RWPE2 (cell line): ENCODE measurements around the gene FAM53B.
A peak's percentile ranks its signal among the peaks of the same experiment; 100 is the strongest.

Experiments used
- ATAC-seq: fragments of 200-7000 bp; cut with Tn5 transposase; 3 replicates; pipeline ENCODE4 v1.9.1; 2021; ENCODE audit warnings: low read depth
- DNase-seq: peaks from one replicate; pipeline ENCODE4 v3.0.0-alpha.2; 2020; ENCODE audit warnings: low spot score
- H3K27ac ChIP-seq: fragments of 450-650 bp; 2 replicates; pipeline ENCODE4 v1.5.1; 2017; ENCODE audit warnings: mild to moderate bottlenecking; ENCODE audit not compliant: poor library complexity, severe bottlenecking
- H3K27me3 ChIP-seq: fragments of 250-450 bp; sonication (Bioruptor Pico); 2 replicates; pipeline ENCODE4 v1.5.1; 2021; ENCODE audit warnings: mild to moderate bottlenecking, moderate library complexity; ENCODE audit not compliant: insufficient read depth, poor library complexity, severe bottlenecking
- H3K36me3 ChIP-seq: fragments of 250-450 bp; sonication (Bioruptor Pico); 2 replicates; pipeline ENCODE4 v1.5.1; 2020; ENCODE audit warnings: low read depth, mild to moderate bottlenecking, moderate library complexity
- H3K4me1 ChIP-seq: fragments of 250-450 bp; sonication (Bioruptor Pico); 2 replicates; pipeline ENCODE4 v1.5.1; 2021; ENCODE audit warnings: mild to moderate bottlenecking, moderate library complexity; ENCODE audit not compliant: insufficient read depth, poor library complexity, severe bottlenecking
- H3K4me3 ChIP-seq: fragments of 250-450 bp; sonication (Bioruptor Pico); 2 replicates; pipeline ENCODE4 v1.5.1; 2021; ENCODE audit warnings: mild to moderate bottlenecking, moderate library complexity; ENCODE audit not compliant: severe bottlenecking
- H3K9me3 ChIP-seq: fragments of 250-450 bp; sonication (Bioruptor Pico); 2 replicates; pipeline ENCODE4 v1.5.1; 2021; ENCODE audit warnings: mild to moderate bottlenecking, moderate library complexity; ENCODE audit not compliant: severe bottlenecking
- TF ChIP-seq, protein P1 (sequence below): fragments of 450-650 bp; IDR thresholded peaks from one replicate; pipeline ENCODE4 v1.5.1; 2017; ENCODE audit warnings: mild to moderate bottlenecking, moderate library complexity; ENCODE audit not compliant: poor library complexity, severe bottlenecking

FAM53B gene

DNA sequence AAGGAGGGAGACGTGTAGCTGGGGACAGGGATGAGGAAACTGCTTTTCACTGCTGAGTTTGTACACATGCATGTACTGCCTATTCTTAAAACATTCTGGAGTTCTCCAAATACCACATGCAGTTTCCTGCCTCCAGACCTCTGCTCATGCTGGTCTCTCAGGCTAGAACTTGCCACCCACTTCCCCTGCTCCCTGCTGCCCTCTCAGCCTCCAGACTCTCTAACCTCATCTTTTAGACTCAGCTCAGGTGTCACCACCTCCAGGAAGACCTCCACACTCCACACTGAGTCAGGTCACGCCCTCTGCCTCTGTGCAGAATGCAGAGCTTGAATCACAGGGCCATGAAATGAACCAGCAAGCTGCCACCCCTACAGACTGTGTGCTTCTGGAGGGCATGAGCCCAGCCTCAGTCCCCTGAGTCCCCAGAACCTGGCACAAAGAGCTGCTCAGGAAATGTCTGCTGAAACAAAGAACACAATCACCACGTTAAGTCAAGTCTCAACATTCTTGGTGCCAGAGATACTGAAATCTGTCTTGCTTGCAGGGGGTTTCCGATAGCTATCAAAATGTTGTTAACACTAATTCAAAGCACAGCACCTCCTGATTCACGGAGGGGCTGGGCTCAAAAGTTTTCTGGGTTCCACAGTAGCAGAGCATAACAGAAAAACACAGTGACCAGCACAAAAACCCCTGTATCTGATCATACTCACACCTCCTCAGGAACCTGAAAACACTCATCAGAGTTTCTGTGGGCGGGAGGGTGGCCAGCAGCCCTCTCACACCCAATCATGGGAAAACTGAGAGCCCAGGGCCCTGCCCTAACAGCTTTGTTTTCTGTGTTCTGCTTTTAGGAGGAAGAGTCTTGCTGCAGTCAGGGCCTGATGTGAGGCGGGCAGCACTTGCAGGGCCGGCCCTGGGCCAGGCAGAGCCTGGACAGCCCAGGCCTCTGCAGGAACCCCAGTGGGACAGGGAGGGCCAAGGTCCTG lies 21.1 kb downstream of the FAM53B start:
- DNase-seq (no peak), ATAC-seq (peak; percentile 17; the same call in 1 of the 3 replicates)
- Histone ChIP-seq H3K4me3 (no peak overlapping the region), H3K4me1 (peaks cover 16% of the 10 kb centered on the region), H3K36me3 (no peaks in the 10 kb centered on the region; the same call in 1 of the 2 replicates), H3K27ac (peak overlapping the region; percentile 8), H3K27me3 (no peaks in the 10 kb centered on the region), H3K9me3 (no peaks in the 10 kb centered on the region)
- TF ChIP-seq, protein P1, sequence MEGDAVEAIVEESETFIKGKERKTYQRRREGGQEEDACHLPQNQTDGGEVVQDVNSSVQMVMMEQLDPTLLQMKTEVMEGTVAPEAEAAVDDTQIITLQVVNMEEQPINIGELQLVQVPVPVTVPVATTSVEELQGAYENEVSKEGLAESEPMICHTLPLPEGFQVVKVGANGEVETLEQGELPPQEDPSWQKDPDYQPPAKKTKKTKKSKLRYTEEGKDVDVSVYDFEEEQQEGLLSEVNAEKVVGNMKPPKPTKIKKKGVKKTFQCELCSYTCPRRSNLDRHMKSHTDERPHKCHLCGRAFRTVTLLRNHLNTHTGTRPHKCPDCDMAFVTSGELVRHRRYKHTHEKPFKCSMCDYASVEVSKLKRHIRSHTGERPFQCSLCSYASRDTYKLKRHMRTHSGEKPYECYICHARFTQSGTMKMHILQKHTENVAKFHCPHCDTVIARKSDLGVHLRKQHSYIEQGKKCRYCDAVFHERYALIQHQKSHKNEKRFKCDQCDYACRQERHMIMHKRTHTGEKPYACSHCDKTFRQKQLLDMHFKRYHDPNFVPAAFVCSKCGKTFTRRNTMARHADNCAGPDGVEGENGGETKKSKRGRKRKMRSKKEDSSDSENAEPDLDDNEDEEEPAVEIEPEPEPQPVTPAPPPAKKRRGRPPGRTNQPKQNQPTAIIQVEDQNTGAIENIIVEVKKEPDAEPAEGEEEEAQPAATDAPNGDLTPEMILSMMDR = no peak

DNA sequence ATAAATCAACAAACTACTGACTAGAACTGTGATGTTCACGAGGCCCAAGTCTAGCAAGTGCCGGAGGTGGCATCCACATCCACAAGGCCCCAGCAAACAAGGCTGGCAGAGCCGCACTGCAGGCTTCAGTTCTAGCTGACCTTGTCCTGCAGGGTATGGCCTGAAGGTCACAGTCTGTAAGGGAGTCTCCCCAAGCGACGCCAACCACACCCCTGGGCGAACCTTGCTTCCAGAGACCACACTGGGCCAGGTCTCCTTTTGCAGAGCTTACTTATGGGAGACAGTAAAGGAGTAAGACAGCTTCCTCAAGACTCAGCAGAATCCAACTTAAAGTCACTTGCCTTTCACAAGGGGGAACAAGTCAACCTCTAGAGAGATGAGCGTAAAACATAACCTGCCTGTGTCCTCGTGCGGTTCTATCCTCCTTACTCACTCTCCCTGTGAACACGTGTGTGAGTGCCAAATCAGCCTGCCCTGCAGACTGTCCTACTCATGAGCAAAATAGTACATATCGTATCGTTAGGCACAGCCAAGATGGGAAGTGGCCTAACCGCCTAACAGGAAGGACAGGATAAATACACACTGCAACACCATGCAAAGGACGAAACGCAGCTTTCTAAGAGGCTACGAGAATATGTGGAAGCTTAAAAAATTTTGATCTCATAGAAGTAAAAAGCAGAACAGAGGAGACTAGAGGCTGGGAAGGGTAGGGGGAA lies 22.7 kb downstream of the FAM53B start:
- TF ChIP-seq, protein P1 = no peak
- DNase-seq (no peak), ATAC-seq (no peak)
- no peaks in the 10 kb centered on the region for H3K27me3 ChIP-seq
- H3K27ac ChIP-seq = no peak overlapping the region
- no peak overlapping the region for H3K4me3 ChIP-seq
- H3K4me1 ChIP-seq = peaks cover 19% of the 10 kb centered on the region
- no peaks in the 10 kb centered on the region; the same call in 1 of the 2 replicates for H3K36me3 ChIP-seq
- no peaks in the 10 kb centered on the region for H3K9me3 ChIP-seq

DNA sequence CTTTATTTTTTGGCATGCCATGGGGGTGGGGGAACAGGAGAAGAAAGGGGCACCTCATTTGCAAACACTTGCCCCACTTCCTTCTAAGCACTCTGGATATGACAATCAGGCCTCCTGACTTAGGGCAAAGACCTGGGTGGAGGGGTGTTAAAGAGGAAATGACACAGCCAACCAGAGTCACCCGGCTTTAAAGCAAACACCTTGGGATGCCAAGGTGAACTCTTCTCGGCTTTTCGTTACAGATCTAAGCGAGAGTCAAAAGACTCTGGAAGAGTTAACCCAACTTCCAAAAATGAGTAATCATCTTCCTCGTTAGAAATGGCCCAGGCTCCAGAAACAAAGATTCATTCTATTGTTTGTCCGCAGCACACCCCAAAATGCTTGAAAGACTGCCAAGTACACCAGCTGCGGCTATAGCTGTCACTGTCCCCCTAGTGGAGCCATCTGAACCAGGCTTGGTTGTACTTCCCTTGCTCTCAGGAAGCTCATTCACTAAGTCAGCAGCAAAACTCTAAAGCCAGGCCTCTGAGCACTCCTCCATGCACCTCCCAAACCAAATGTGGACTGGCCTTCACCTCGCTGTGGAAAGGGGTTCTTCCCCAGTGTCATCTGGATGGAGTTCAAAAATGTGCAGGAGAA lies 24.8 kb downstream of the FAM53B start:
- ATAC-seq = peak; percentile 79
- Histone ChIP-seq H3K9me3 (no peaks in the 10 kb centered on the region), H3K4me3 (no peak overlapping the region), H3K4me1 (peaks cover 19% of the 10 kb centered on the region), H3K27me3 (no peaks in the 10 kb centered on the region), H3K36me3 (no peaks in the 10 kb centered on the region), H3K27ac (peak overlapping the region; percentile 71)
- TF ChIP-seq, protein P1 = peak; percentile 63
- no peak for DNase-seq

DNA sequence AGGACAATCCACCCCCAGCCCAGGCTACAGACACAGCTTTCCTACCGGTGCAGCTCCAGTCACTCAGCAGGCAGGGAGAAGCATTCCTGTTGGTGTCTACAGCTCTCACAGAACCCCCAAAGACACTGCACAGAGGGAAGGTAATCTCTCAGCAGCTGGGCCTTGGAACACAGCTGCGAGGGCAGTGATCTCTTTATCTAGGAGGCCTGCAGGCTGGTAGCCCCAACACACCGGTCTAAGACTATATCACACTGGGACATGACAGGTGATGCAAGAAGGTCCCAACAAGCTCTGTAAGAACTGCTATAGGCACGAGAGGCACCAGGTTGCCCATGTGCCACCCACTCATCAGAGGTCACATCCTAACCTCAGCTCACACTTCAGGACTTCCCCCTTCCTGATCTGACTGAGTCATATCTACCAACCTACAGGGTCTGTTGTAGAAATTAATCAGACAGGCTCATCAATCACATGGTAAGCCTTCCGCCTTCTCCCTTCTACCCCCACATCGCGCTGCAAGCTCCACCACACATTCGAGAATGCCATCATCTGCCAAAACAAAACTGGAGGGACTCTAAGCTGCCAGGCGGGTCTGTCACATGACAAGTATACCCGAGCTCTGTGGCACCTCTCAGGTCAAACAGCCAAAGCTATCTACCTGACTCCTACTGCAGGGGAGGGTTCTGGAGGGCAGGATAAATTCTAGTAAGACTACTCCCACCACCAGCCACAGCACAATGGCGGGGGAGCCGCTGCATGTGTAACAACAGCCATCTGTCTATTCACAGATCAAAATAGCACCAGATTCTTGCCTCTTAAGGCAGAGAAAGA lies 26.1 kb downstream of the FAM53B start:
- H3K4me3 ChIP-seq = no peak overlapping the region
- H3K27ac ChIP-seq = peak overlapping the region; percentile 71
- no peaks in the 10 kb centered on the region for H3K9me3 ChIP-seq
- H3K36me3 ChIP-seq = no peaks in the 10 kb centered on the region
- peaks cover 19% of the 10 kb centered on the region for H3K4me1 ChIP-seq
- no peaks in the 10 kb centered on the region for H3K27me3 ChIP-seq
- TF ChIP-seq, protein P1 = no peak
- ATAC-seq (no peak), DNase-seq (no peak)
